ENCODE results near the gene WDR37.

Gene WDR37

DNA sequence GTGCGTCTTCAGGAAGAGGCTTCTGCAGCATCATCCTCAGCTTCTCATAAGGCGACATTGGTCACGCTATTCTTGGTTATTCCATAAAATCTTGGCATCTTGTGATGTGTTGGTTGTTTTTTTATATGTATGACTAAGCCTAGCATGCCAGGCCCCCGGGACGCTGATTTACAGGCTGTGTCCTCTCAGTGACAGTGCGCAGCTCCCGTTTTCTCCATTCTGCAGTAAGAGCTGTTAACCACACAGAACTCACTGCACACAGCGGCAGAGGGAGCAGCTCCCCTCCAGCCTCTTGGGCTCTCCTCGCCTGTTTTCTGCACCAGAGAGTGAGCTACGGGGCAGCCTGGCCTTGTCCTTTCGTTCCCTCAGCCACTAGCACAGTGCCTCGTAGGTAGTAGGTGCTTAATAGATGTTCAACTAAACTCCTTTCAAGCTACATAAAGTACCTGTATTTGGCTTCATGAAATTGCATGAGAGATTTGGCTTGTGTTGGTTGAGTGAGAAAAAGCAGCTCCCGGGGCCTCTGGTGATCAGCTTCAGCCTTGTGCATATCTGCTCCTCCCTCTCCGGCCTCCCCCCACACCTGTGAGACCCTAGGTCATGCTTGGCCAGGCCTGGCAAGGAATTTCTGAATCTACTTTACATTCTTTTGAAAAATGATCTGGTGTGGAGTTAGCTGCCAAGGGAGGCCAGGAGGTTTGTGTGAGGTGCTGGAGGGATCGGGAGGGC, 116.2 kb downstream of the WDR37 start:
- no peak for DNase-seq

DNA sequence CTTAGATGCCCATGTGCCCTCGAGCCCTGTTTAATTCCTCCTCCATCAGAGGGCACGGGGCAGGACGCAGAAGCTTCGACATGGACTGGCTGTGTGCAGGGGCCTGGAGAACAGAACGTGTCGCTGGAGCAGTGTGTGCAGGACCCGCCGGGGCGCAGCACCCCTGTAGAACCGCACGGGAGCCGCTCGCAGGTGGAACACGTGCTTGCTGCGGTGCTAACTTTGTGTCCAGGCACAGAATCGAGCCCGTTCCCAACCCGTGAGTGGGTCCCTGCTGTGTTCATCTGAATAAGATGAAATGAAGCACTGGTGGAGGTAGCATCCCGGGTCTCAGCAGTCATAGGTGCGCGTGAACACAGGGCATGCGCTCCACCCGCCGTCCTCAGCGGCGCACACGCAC, 116.9 kb downstream of the WDR37 start:
- DNase-seq: no peak

- DNase-seq: no peak
These were observed 117.8 kb downstream of the WDR37 start for GRCh38 chr10:1174022-1174421.

DNA sequence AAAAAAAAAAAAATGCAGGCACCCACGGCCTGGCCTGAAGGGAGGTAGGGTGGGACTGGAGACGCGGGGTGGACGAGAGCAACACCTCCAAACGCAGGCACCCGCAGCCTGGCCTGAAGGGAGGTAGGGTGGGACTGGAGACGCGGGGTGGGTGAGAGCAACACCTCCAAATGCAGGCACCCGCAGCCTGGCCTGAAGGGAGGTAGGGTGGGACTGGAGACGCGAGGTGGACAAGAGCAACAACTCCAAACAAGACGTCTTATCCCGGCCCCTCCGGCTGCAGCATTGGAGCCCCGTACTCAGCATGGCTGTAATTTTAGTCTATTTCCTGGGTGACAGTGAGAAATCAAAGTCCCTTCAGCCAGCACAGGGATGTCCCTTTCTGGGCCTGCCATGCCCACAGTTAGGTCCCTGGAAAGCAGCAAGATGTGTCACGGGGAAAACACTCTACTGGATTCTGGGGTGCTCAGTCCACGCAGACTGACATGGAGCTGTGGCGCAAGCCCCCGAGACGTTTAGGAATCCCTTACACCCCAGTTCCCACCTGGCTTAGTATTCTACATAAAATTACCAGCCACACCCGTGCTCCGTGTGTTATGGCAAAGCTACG, 119.9 kb downstream of the WDR37 start:
- DNase-seq: no peak

GRCh38 chr10:1177936-1178335, 121.8 kb downstream of the WDR37 start:
- no peak for DNase-seq

- no peak for DNase-seq
These were observed 122.3 kb downstream of the WDR37 start for GRCh38 chr10:1178506-1178905.

DNA sequence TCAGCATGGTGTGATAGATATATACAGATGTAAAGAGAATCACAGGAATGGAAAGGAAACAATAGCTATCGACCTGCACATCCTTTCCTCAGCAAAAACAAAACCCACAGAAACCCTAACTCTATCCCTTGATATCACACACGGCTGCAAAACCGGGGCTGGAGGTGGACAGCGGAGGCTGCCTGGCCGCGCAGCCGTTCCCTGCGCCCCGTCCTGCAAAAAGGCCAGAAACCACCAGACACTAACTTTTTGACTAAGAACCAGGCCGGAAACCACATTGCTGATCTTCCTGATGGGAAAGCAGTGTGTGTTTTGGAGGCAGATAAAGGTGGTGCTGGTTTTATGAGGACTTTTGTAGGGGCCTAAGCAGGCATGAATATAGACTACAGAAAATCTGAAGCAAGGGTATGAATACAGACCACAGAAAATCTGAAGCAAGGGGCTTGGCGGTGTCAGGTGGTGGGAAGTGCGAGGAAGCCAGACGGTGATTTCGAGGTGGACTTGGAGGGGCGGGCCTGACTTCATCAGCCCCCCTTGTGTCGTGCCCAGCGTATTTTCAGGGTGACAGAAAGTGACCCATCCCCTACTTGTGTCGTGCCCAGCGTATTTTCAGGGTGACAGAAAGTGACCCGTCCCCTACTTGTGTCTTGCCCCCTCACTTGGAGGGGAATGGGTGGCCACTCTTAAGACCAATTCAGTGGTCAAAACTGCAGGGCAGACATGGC, 123.3 kb downstream of the WDR37 start:
- no peak for DNase-seq

DNA sequence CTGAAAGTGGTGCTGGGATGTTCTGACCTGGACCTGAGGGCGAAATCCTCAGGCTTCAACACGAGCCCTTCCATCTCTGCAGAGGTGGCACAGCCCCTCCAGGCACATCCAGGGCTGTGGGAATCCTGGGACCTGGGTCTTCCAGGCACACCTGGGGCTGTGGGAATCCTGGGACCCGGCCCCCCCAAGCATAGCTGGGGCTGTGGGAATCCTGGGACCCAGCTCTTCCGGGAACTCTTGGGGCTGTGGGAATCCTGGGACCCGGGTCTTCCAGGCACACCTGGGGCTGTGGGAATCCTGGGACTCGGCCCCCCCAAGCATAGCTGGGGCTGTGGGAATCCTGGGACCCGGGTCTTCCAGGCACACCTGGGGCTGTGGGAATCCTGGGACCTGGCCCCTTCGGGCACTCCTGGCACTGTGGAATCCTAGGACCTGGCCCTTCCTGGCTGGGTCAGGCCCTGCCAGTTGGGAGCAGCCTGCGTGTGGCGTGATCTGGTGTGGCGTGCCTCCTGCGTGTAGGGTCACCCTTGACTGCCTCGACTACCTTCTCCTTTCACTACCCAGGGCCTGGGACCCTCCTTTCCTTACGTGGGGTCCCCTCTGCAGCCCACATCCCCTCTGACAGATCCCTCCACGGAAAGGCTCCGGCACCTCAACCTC, 124.0 kb downstream of the WDR37 start:
- no peak for DNase-seq

DNA sequence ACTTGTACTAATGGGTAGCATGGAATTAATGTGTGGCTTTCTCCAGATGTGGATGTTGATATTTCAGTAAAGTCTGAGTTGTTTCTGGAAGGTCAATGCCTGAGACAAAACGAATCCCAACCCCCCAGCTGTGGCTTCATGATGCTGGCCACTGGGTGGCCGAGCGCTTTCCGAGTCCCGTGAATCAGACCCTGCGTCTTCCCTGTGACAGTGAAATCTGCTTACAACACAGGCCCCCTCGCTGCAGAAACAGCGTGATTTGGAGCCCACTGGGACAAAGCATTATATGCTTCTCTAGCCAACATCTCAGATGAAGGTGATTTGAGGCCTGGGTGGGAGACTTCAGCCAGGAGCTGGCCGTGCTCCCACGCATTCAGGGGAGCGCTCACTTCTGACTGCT, 124.7 kb downstream of the WDR37 start:
- DNase-seq: no peak

Measured in inflammatory macrophage treated with lipopolysaccharide for 1 hour (primary cell).